Measurements from ENCODE around the gene RPLP1. TPM values are rescaled to one million over a fixed set of nuclear protein-coding genes. Genes with fewer than 3 reads are reported as not detected.

The RPLP1 gene
- total RNA-seq, 1 experiment from 2014 or later = 41.6 TPM

- DNase-seq (ENCODE audit: low read depth) = no peak
- in situ Hi-C loops (cut with HindIII; ENCODE audit: low pct_unique_long_range_greater_than_20kb, low sequenced_read_pairs) = no loop called here
These were observed 30.2 kb downstream of the RPLP1 start for GRCh38 chr15:69482686-69483256.

- in situ Hi-C loops (cut with HindIII; ENCODE audit: low pct_unique_long_range_greater_than_20kb, low sequenced_read_pairs) = no loop called here
- no peak for DNase-seq (ENCODE audit: low read depth)
These were observed 32.2 kb downstream of the RPLP1 start for GRCh38 chr15:69484837-69485236.

- in situ Hi-C loops (cut with HindIII; ENCODE audit: low pct_unique_long_range_greater_than_20kb, low sequenced_read_pairs) = no loop called here
- no peak for DNase-seq (ENCODE audit: low read depth)
These were observed 34.0 kb downstream of the RPLP1 start for GRCh38 chr15:69486481-69487110.

- in situ Hi-C loops (cut with HindIII; ENCODE audit: low pct_unique_long_range_greater_than_20kb, low sequenced_read_pairs) = no loop called here
- DNase-seq (ENCODE audit: low read depth) = no peak
These were observed 36.5 kb downstream of the RPLP1 start for GRCh38 chr15:69489073-69489571.

GRCh38 chr15:69490356-69491037 lies 37.9 kb downstream of the RPLP1 start:
- in situ Hi-C loops (cut with HindIII; ENCODE audit: low pct_unique_long_range_greater_than_20kb, low sequenced_read_pairs) = no loop called here
- DNase-seq (ENCODE audit: low read depth) = no peak

- in situ Hi-C loops (cut with HindIII; ENCODE audit: low pct_unique_long_range_greater_than_20kb, low sequenced_read_pairs) = no loop called here
- DNase-seq (ENCODE audit: low read depth) = no peak
These were observed 38.5 kb downstream of the RPLP1 start for GRCh38 chr15:69491038-69491505.

GRCh38 chr15:69493406-69493805 lies 40.8 kb downstream of the RPLP1 start:
- in situ Hi-C loops (cut with HindIII; ENCODE audit: low pct_unique_long_range_greater_than_20kb, low sequenced_read_pairs) = no loop called here
- DNase-seq (ENCODE audit: low read depth) = no peak

GRCh38 chr15:69496001-69496400 lies 43.4 kb downstream of the RPLP1 start:
- in situ Hi-C loops (cut with HindIII; ENCODE audit: low pct_unique_long_range_greater_than_20kb, low sequenced_read_pairs) = no loop called here
- no peak for DNase-seq (ENCODE audit: low read depth)

- in situ Hi-C loops (cut with HindIII; ENCODE audit: low pct_unique_long_range_greater_than_20kb, low sequenced_read_pairs) = no loop called here
- DNase-seq (ENCODE audit: low read depth) = no peak
These were observed 44.5 kb downstream of the RPLP1 start for GRCh38 chr15:69497076-69497475.

GRCh38 chr15:69497667-69498066 lies 45.0 kb downstream of the RPLP1 start:
- in situ Hi-C loops (cut with HindIII; ENCODE audit: low pct_unique_long_range_greater_than_20kb, low sequenced_read_pairs) = no loop called here
- DNase-seq (ENCODE audit: low read depth) = no peak

- in situ Hi-C loops (cut with HindIII; ENCODE audit: low pct_unique_long_range_greater_than_20kb, low sequenced_read_pairs) = no loop called here
- DNase-seq (ENCODE audit: low read depth) = no peak
These were observed 45.7 kb downstream of the RPLP1 start for GRCh38 chr15:69498282-69498681.

- in situ Hi-C loops (cut with HindIII; ENCODE audit: low pct_unique_long_range_greater_than_20kb, low sequenced_read_pairs) = no loop called here
- no peak for DNase-seq (ENCODE audit: low read depth)
These were observed 46.4 kb downstream of the RPLP1 start for GRCh38 chr15:69498987-69499386.

- in situ Hi-C loops (cut with HindIII; ENCODE audit: low pct_unique_long_range_greater_than_20kb, low sequenced_read_pairs) = no loop called here
- DNase-seq (ENCODE audit: low read depth) = no peak
These were observed 47.0 kb downstream of the RPLP1 start for GRCh38 chr15:69499521-69500211.

- in situ Hi-C loops (cut with HindIII; ENCODE audit: low pct_unique_long_range_greater_than_20kb, low sequenced_read_pairs) = no loop called here
These were observed 47.7 kb downstream of the RPLP1 start for GRCh38 chr15:69500339-69500738.

GRCh38 chr15:69501456-69501855 lies 48.8 kb downstream of the RPLP1 start:
- no peak for DNase-seq (ENCODE audit: low read depth)
- in situ Hi-C loops (cut with HindIII; ENCODE audit: low pct_unique_long_range_greater_than_20kb, low sequenced_read_pairs) = no loop called here

More at GRCh38 chr15:69500339-69500738, 47.7 kb downstream of the RPLP1 start:
- no peak for DNase-seq (ENCODE audit: low read depth)

- DNase-seq (ENCODE audit: low read depth) = no peak
- in situ Hi-C loops (cut with HindIII; ENCODE audit: low pct_unique_long_range_greater_than_20kb, low sequenced_read_pairs) = no loop called here
These were observed 49.9 kb downstream of the RPLP1 start for GRCh38 chr15:69502470-69503045.

- DNase-seq (ENCODE audit: low read depth) = no peak
- in situ Hi-C loops (cut with HindIII; ENCODE audit: low pct_unique_long_range_greater_than_20kb, low sequenced_read_pairs) = no loop called here
These were observed 51.9 kb downstream of the RPLP1 start for GRCh38 chr15:69504352-69505040.
